ENCODE results near the gene CLSTN1. TPM values are rescaled to one million over a fixed set of nuclear protein-coding genes. Genes with fewer than 3 reads are reported as not detected.

Gene CLSTN1
- total RNA-seq, 1 donor: 140 TPM

- Histone ChIP-seq H2AFZ (ENCODE audit: low read length) (no peak overlapping the region), H3K4me3 (ENCODE audit: insufficient read depth, low read length) (no peak overlapping the region), H3K27ac (ENCODE audit: low read depth, low read length) (no peak overlapping the region), H3K4me1 (ENCODE audit: insufficient read depth, low read length) (peaks cover 5% of the 10 kb centered on the region), H3K4me2 (ENCODE audit: insufficient read depth, low read length) (no peak overlapping the region), H3K27me3 (ENCODE audit: insufficient read depth, low read length) (no peaks in the 10 kb centered on the region), H3K79me2 (ENCODE audit: insufficient read depth, low read length) (no peaks in the 10 kb centered on the region), H3K36me3 (ENCODE audit: insufficient read depth, low read length) (no peaks in the 10 kb centered on the region), H4K20me1 (ENCODE audit: insufficient read depth, low read length) (no peaks in the 10 kb centered on the region), H3K9me3 (ENCODE audit: low read depth, low read length) (no peaks in the 10 kb centered on the region)
- TF ChIP-seq, protein P1, sequence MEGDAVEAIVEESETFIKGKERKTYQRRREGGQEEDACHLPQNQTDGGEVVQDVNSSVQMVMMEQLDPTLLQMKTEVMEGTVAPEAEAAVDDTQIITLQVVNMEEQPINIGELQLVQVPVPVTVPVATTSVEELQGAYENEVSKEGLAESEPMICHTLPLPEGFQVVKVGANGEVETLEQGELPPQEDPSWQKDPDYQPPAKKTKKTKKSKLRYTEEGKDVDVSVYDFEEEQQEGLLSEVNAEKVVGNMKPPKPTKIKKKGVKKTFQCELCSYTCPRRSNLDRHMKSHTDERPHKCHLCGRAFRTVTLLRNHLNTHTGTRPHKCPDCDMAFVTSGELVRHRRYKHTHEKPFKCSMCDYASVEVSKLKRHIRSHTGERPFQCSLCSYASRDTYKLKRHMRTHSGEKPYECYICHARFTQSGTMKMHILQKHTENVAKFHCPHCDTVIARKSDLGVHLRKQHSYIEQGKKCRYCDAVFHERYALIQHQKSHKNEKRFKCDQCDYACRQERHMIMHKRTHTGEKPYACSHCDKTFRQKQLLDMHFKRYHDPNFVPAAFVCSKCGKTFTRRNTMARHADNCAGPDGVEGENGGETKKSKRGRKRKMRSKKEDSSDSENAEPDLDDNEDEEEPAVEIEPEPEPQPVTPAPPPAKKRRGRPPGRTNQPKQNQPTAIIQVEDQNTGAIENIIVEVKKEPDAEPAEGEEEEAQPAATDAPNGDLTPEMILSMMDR (IDR thresholded peaks at IDR 0.05; ENCODE audit: extremely low read depth, low read depth, low read length): no peak
- peak; percentile 42 for DNase-seq (ENCODE audit: insufficient read length, low spot score, missing footprints)
Measured at GRCh38 chr1:9841460-9841859, 17.7 kb upstream of the CLSTN1 start.

GRCh38 chr1:9840176-9840575 lies 16.4 kb upstream of the CLSTN1 start:
- peaks cover 12% of the 10 kb centered on the region for H3K4me1 ChIP-seq (ENCODE audit: insufficient read depth, low read length)
- no peak overlapping the region for H3K27ac ChIP-seq (ENCODE audit: low read depth, low read length)
- H3K4me3 ChIP-seq (ENCODE audit: insufficient read depth, low read length): no peak overlapping the region
- no peaks in the 10 kb centered on the region for H3K27me3 ChIP-seq (ENCODE audit: insufficient read depth, low read length)
- H3K4me2 ChIP-seq (ENCODE audit: insufficient read depth, low read length): no peak overlapping the region
- DNase-seq (ENCODE audit: insufficient read length, low spot score, missing footprints): peak; percentile 84
- TF ChIP-seq, protein P1 (IDR thresholded peaks at IDR 0.05; ENCODE audit: extremely low read depth, low read depth, low read length): no peak
- H3K9me3 ChIP-seq (ENCODE audit: low read depth, low read length): no peaks in the 10 kb centered on the region
- H3K36me3 ChIP-seq (ENCODE audit: insufficient read depth, low read length): no peaks in the 10 kb centered on the region
- H2AFZ ChIP-seq (ENCODE audit: low read length): no peak overlapping the region
- H3K79me2 ChIP-seq (ENCODE audit: insufficient read depth, low read length): no peaks in the 10 kb centered on the region
- H4K20me1 ChIP-seq (ENCODE audit: insufficient read depth, low read length): no peaks in the 10 kb centered on the region

- H3K79me2 ChIP-seq (ENCODE audit: insufficient read depth, low read length): no peaks in the 10 kb centered on the region
- TF ChIP-seq, protein P1 (IDR thresholded peaks at IDR 0.05; ENCODE audit: extremely low read depth, low read depth, low read length): no peak
- peaks cover 10% of the 10 kb centered on the region for H3K4me1 ChIP-seq (ENCODE audit: insufficient read depth, low read length)
- H3K4me2 ChIP-seq (ENCODE audit: insufficient read depth, low read length): no peak overlapping the region
- H3K4me3 ChIP-seq (ENCODE audit: insufficient read depth, low read length): no peak overlapping the region
- no peak overlapping the region for H2AFZ ChIP-seq (ENCODE audit: low read length)
- H3K36me3 ChIP-seq (ENCODE audit: insufficient read depth, low read length): no peaks in the 10 kb centered on the region
- no peaks in the 10 kb centered on the region for H3K27me3 ChIP-seq (ENCODE audit: insufficient read depth, low read length)
- no peaks in the 10 kb centered on the region for H3K9me3 ChIP-seq (ENCODE audit: low read depth, low read length)
- H4K20me1 ChIP-seq (ENCODE audit: insufficient read depth, low read length): no peaks in the 10 kb centered on the region
- DNase-seq (ENCODE audit: insufficient read length, low spot score, missing footprints): no peak
- no peak overlapping the region for H3K27ac ChIP-seq (ENCODE audit: low read depth, low read length)
Measured at GRCh38 chr1:9838946-9839345, 15.2 kb upstream of the CLSTN1 start.

- no peaks in the 10 kb centered on the region for H3K36me3 ChIP-seq (ENCODE audit: insufficient read depth, low read length)
- TF ChIP-seq, protein P1 (IDR thresholded peaks at IDR 0.05; ENCODE audit: extremely low read depth, low read depth, low read length): no peak
- no peaks in the 10 kb centered on the region for H4K20me1 ChIP-seq (ENCODE audit: insufficient read depth, low read length)
- H2AFZ ChIP-seq (ENCODE audit: low read length): no peak overlapping the region
- no peaks in the 10 kb centered on the region for H3K9me3 ChIP-seq (ENCODE audit: low read depth, low read length)
- H3K4me2 ChIP-seq (ENCODE audit: insufficient read depth, low read length): no peak overlapping the region
- H3K79me2 ChIP-seq (ENCODE audit: insufficient read depth, low read length): no peaks in the 10 kb centered on the region
- H3K27ac ChIP-seq (ENCODE audit: low read depth, low read length): no peak overlapping the region
- no peak overlapping the region for H3K4me3 ChIP-seq (ENCODE audit: insufficient read depth, low read length)
- no peak for DNase-seq (ENCODE audit: insufficient read length, low spot score, missing footprints)
- H3K4me1 ChIP-seq (ENCODE audit: insufficient read depth, low read length): peaks cover 7% of the 10 kb centered on the region
- no peaks in the 10 kb centered on the region for H3K27me3 ChIP-seq (ENCODE audit: insufficient read depth, low read length)
Measured at GRCh38 chr1:9836632-9836960, 12.8 kb upstream of the CLSTN1 start.
